IMR-90 (cell line): ENCODE data around the gene ZNF440. TPM values are rescaled to one million over a fixed set of nuclear protein-coding genes. Genes with fewer than 3 reads are reported as not detected.

Experiments
- ATAC-seq: fragments of 200-7000 bp; cut with Tn5 transposase; 2 replicates; pipeline ENCODE4 v1.9.1; 2020; ENCODE audit warnings: low read depth, mild to moderate bottlenecking, moderate library complexity
- Bru-seq: library from RNA; stranded (reverse); fragments of 400-500 nt; gene quantifications from one replicate; lab custom pipeline; 2021; lab: Mats Ljungman, UMichigan
- BruChase-seq, 2 experiments: library from RNA; stranded (reverse); fragments of 400-500 nt; gene quantifications; one replicate each; lab custom pipeline; 2021; lab: Mats Ljungman, UMichigan
- BruUV-seq: library from RNA; stranded (reverse); fragments of 400-500 nt; replicated peaks from 2 replicates; lab custom pipeline; 2021; lab: Mats Ljungman, UMichigan
- CTCF ChIA-PET: fragments of 300-600 bp; formaldehyde crosslinking; extraction: SDS; loops from one replicate; lab custom pipeline; 2021; ENCODE audit warnings: antibody characterized with exemption; lab: Yijun Ruan, JAX
- POLR2A ChIA-PET: fragments of 300-600 bp; sonication (Branson Sonifier 250); formaldehyde crosslinking; loops from one replicate; lab custom pipeline; 2022; ENCODE audit warnings: antibody characterized with exemption; ENCODE audit not compliant: unreplicated experiment; lab: Charles Lee
- DNase-seq: peaks from one replicate; pipeline ENCODE4 v3.0.0; 2013
- H2AFZ ChIP-seq: replicated peaks from 2 replicates; pipeline ENCODE3; 2013; ENCODE audit warnings: low read length, mild to moderate bottlenecking; ENCODE audit not compliant: poor library complexity
- H2AK5ac ChIP-seq: 2 replicates; pipeline ENCODE4 v1.6.1; 2013; ENCODE audit warnings: low read depth, low read length, inconsistent platforms
- H2AK9ac ChIP-seq: replicated peaks from 2 replicates; pipeline ENCODE3; 2013; ENCODE audit warnings: mild to moderate bottlenecking, low read depth, low read length, moderate library complexity; ENCODE audit not compliant: poor library complexity
- H2BK120ac ChIP-seq: 2 replicates; pipeline ENCODE4 v1.6.1; 2013; ENCODE audit warnings: low read depth, low read length, inconsistent platforms
- H2BK15ac ChIP-seq: 3 replicates; pipeline ENCODE4 v1.6.1; 2013; ENCODE audit warnings: low read depth, low read length, inconsistent platforms
- H2BK20ac ChIP-seq: 2 replicates; pipeline ENCODE4 v1.6.1; 2013; ENCODE audit warnings: low read depth, mild to moderate bottlenecking, inconsistent platforms, low read length, moderate library complexity
- H2BK5ac ChIP-seq: 2 replicates; pipeline ENCODE4 v1.6.1; 2013; ENCODE audit warnings: mild to moderate bottlenecking, low read depth, low read length, inconsistent platforms; ENCODE audit not compliant: poor library complexity, severe bottlenecking
- H3K14ac ChIP-seq: replicated peaks from 2 replicates; pipeline ENCODE4 v1.6.1; 2013; ENCODE audit warnings: low read depth, low read length, inconsistent platforms
- H3K18ac ChIP-seq: 2 replicates; pipeline ENCODE4 v1.6.1; 2013; ENCODE audit warnings: low read depth, low read length, control low read depth
- H3K23ac ChIP-seq: 2 replicates; pipeline ENCODE4 v1.6.1; 2013; ENCODE audit warnings: low read depth, low read length, inconsistent platforms
- H3K27ac ChIP-seq: 2 replicates; pipeline ENCODE4 v1.5.1; 2013; ENCODE audit warnings: mild to moderate bottlenecking, control low read depth, low read length; ENCODE audit not compliant: insufficient read depth
- H3K27me3 ChIP-seq: 2 replicates; pipeline ENCODE4 v1.6.1; 2013; ENCODE audit warnings: low read length; ENCODE audit not compliant: control insufficient read depth, insufficient read depth
- H3K36me3 ChIP-seq: 2 replicates; pipeline ENCODE4 v1.6.1; 2013; ENCODE audit warnings: low read length, mixed read lengths; ENCODE audit not compliant: control insufficient read depth, insufficient read depth
- H3K4ac ChIP-seq: 2 replicates; pipeline ENCODE4 v1.6.1; 2013; ENCODE audit warnings: low read depth, low read length, inconsistent platforms
- H3K4me1 ChIP-seq: 2 replicates; pipeline ENCODE4 v1.6.1; 2013; ENCODE audit warnings: low read length, mixed read lengths; ENCODE audit not compliant: control insufficient read depth, insufficient read depth
- H3K4me2 ChIP-seq: 2 replicates; pipeline ENCODE4 v1.6.1; 2013; ENCODE audit warnings: low read depth, mild to moderate bottlenecking, control low read depth, low read length, moderate library complexity
- H3K4me3 ChIP-seq: 2 replicates; pipeline ENCODE4 v1.5.1; 2013; ENCODE audit warnings: low read depth, mild to moderate bottlenecking, control low read depth, low read length, moderate library complexity; ENCODE audit not compliant: insufficient read depth
- H3K56ac ChIP-seq: 2 replicates; pipeline ENCODE4 v1.6.1; 2013; ENCODE audit warnings: low read length, inconsistent platforms; ENCODE audit not compliant: insufficient read depth; ENCODE audit errors: extremely low read depth
- H3K79me1 ChIP-seq, 2 experiments: 2 replicates each; pipeline ENCODE4 v1.6.1; 2013; ENCODE audit warnings: low read length in 2 of 2, inconsistent platforms in 1 of 2, low read depth in 1 of 2
- H3K9ac ChIP-seq: 2 replicates; pipeline ENCODE4 v1.6.1; 2013; ENCODE audit warnings: low read depth, low read length, control low read depth
- H3K9me1 ChIP-seq: 2 replicates; pipeline ENCODE4 v1.6.1; 2013; ENCODE audit warnings: low read length, inconsistent platforms; ENCODE audit not compliant: insufficient read depth
- H3K9me3 ChIP-seq: 2 replicates; pipeline ENCODE4 v1.6.1; 2013; ENCODE audit warnings: low read length; ENCODE audit not compliant: control insufficient read depth, insufficient read depth
- H4K20me1 ChIP-seq: 2 replicates; pipeline ENCODE4 v1.6.1; 2013; ENCODE audit warnings: low read length, inconsistent platforms; ENCODE audit not compliant: insufficient read depth
- H4K5ac ChIP-seq: 2 replicates; pipeline ENCODE4 v1.6.1; 2013; ENCODE audit warnings: mild to moderate bottlenecking, low read depth, low read length, control low read depth
- H4K8ac ChIP-seq, 2 experiments: 2 replicates each; pipeline ENCODE4 v1.6.1; 2013; ENCODE audit warnings: low read depth in 2 of 2, low read length in 2 of 2, control low read depth in 1 of 2, inconsistent platforms in 1 of 2
- H4K91ac ChIP-seq: 2 replicates; pipeline ENCODE4 v1.6.1; 2013; ENCODE audit warnings: low read depth, low read length, inconsistent platforms; ENCODE audit not compliant: insufficient read depth
- BHLHE40 ChIP-seq: fragments of 150-350 bp; IDR thresholded peaks from 2 replicates; pipeline ENCODE4 v1.6.1; 2016; ENCODE audit warnings: mild to moderate bottlenecking, low read depth, low read length
- CEBPB ChIP-seq: IDR thresholded peaks from 2 replicates; pipeline ENCODE4 v1.6.1; 2012; ENCODE audit warnings: low read depth, low read length, improper control_type of control experiment
- CTCF ChIP-seq: conservative IDR thresholded peaks from 2 replicates; pipeline ENCODE4 v1.5.1; 2012; ENCODE audit warnings: mild to moderate bottlenecking, low read depth, low read length, improper control_type of control experiment
- ELK1 ChIP-seq: fragments of 150-350 bp; IDR thresholded peaks from 2 replicates; pipeline ENCODE4 v1.6.1; 2016; ENCODE audit warnings: low read depth, mild to moderate bottlenecking, low read length, moderate library complexity, borderline replicate concordance
- FOS ChIP-seq: fragments of 150-350 bp; IDR thresholded peaks from 2 replicates; pipeline ENCODE4 v1.6.1; 2016; ENCODE audit warnings: low read depth, low read length
- MAFK ChIP-seq: IDR thresholded peaks from 2 replicates; pipeline ENCODE4 v1.6.1; 2012; ENCODE audit warnings: low read depth, low read length, improper control_type of control experiment
- MAZ ChIP-seq: IDR thresholded peaks from 2 replicates; pipeline ENCODE4 v1.6.1; 2012; ENCODE audit warnings: low read depth, mild to moderate bottlenecking, low read length, improper control_type of control experiment, moderate library complexity, borderline replicate concordance
- NFE2L2 ChIP-seq: fragments of 150-350 bp; IDR thresholded peaks from 2 replicates; pipeline ENCODE4 v1.6.1; 2016; ENCODE audit warnings: low read depth, mild to moderate bottlenecking, low read length
- RAD21 ChIP-seq: IDR thresholded peaks from 2 replicates; pipeline ENCODE4 v1.6.1; 2012; ENCODE audit warnings: low read length, improper control_type of control experiment
- RCOR1 ChIP-seq: IDR thresholded peaks from 2 replicates; pipeline ENCODE4 v1.6.1; 2012; ENCODE audit warnings: mild to moderate bottlenecking, low read length, improper control_type of control experiment; ENCODE audit not compliant: insufficient replicate concordance
- USF2 ChIP-seq: fragments of 150-350 bp; IDR thresholded peaks from 2 replicates; pipeline ENCODE4 v1.6.1; 2017; ENCODE audit warnings: mild to moderate bottlenecking, antibody characterized with exemption, low read length, low read depth
- WGBS, 2 experiments: methylation state at CpG; one replicate each; pipeline versions ENCODE4 v1.1.5 to v1.1.7; 2013; ENCODE audit warnings: missing lambda C conversion rate in 2 of 2; ENCODE audit not compliant: insufficient read length in 1 of 2; ENCODE audit errors: extremely low coverage in 2 of 2; 5-methylcytosine and 5-hydroxymethylcytosine counted together
- dilution Hi-C: fragments of 300-500 bp; cut with HindIII; formaldehyde crosslinking; loops from one replicate; pipeline ENCODE4 v1.14.3; 2018; ENCODE audit warnings: low sequenced_read_pairs; ENCODE audit not compliant: unreplicated experiment
- in situ Hi-C: fragments of 300-500 bp; cut with MboI; formaldehyde crosslinking; loops from 3 replicates; pipeline ENCODE4 v1.14.3; 2019; ENCODE audit warnings: low sequenced_read_pairs, inconsistent platforms, mixed read lengths
- intact Hi-C: fragments of 100-400 bp; cut with micrococcal nuclease; formaldehyde crosslinking; loops from 2 replicates; pipeline ENCODE4 v1.10.0; 2022
- long read RNA-seq: library from polyadenylated mRNA; unstranded; transcript quantifications from one replicate; pipeline ENCODE4 v2.0.0, GENCODE V29; 2021; ENCODE audit not compliant: unreplicated experiment
- polyA plus RNA-seq, 3 experiments: library from polyadenylated mRNA; depleted of rRNA; stranded (reverse); fragments of >200 nt; gene quantifications; 2 replicates each; pipeline ENCODE4 v1.2.3, GENCODE V29; 2012; ENCODE audit warnings: low replicate concordance in 1 of 3
- total RNA-seq: library from RNA; depleted of rRNA; stranded (reverse); fragments of >200 nt; gene quantifications from 2 replicates; pipeline ENCODE4 v1.2.3, GENCODE V29; 2012; rRNA removed

ZNF440 gene
- 8.4 and 9.4 TPM in 2 replicates for total RNA-seq
- 1.7 and 2.8 TPM in 2 replicates for polyA plus RNA-seq (2012; rRNA removed)
- polyA plus RNA-seq (2012; cell fraction: cytosol; rRNA removed), result 0.33 and 0.77 TPM in 2 replicates
- polyA plus RNA-seq (2012; cell fraction: nucleus; rRNA removed; ENCODE audit: low replicate concordance), result 1.6 and 10.7 TPM in 2 replicates
- Bru-seq, nascent RNA, result percentile 78 among the genes with signal in this experiment
- percentile 95 among the genes with signal in this experiment for BruChase-seq, experiment 1, labeled RNA remaining after a 6-hour chase
- BruChase-seq, experiment 2, labeled RNA remaining after a 2-hour chase, result percentile 89 among the genes with signal in this experiment
- long read RNA-seq, result 0 reads

GRCh38 chr19:11814029-11814699, at the start of gene ZNF440:
Gene ZNF440, plus strand, starts transcription at chr19:11814273. Its CDS starts 175 bp downstream, at chr19:11814448.
- Histone ChIP-seq H3K27ac (peak within 1 kb of the TSS; percentile 89), H3K4me2 (peak within 1 kb of the TSS; percentile 94), H2AFZ (peak within 1 kb of the TSS; percentile 99), H2BK15ac (no peak within 1 kb of the TSS; the same call in 2 of the 3 replicates), H4K8ac (peak within 1 kb of the TSS in 1 of 2 experiments; percentile 92; a peak in 2 of 4 replicates), H3K56ac (peak within 1 kb of the TSS; percentile 37; the same call in 1 of the 2 replicates), H4K20me1 (no peaks in the 10 kb centered on the region), H4K5ac (peak within 1 kb of the TSS; percentile 53; the same call in 1 of the 2 replicates), H3K4me1 (no peaks in the 10 kb centered on the region), H3K9me1 (no peaks in the 10 kb centered on the region), H2BK120ac (0 out of 2 replicates have a peak within 1 kb of the TSS, but pooled peaks have one; percentile 76), H3K27me3 (no peaks in the 10 kb centered on the region), H3K18ac (peak within 1 kb of the TSS; percentile 49; the same call in 1 of the 2 replicates), H3K9me3 (peaks cover 5% of the 10 kb centered on the region; the same call in 1 of the 2 replicates), H3K9ac (peak within 1 kb of the TSS; percentile 90), H2AK5ac (no peak within 1 kb of the TSS), H2AK9ac (peak within 1 kb of the TSS; percentile 60), H3K36me3 (peaks cover 1% of the 10 kb centered on the region), H2BK20ac (no peak within 1 kb of the TSS), H3K79me1 (peaks cover 3 to 16% of the 10 kb centered on the region in 2 experiments; a peak in 3 of 4 replicates), H2BK5ac (peak within 1 kb of the TSS; percentile 83), H3K23ac (peak within 1 kb of the TSS; percentile 98), H3K14ac (peak within 1 kb of the TSS; percentile 100), H3K4me3 (peak within 1 kb of the TSS; percentile 86), H3K4ac (peak within 1 kb of the TSS; percentile 91), H4K91ac (peak within 1 kb of the TSS; percentile 79; the same call in 1 of the 2 replicates)
- DNase-seq (peak; percentile 92), ATAC-seq (peak; percentile 100)
- ChIA-PET CTCF (no interaction called here), POLR2A (no interaction called here)
- 1% methylated on average over 21 of the region's 55 CpGs; no CpG with 5 or more reads in 1 of the 2 experiments for WGBS, 2 experiments
- intact Hi-C loops, result loop anchor here (1.0 to 5.0 kb wide), 2 partner anchors 48 to 142 kb away; partner anchors contain the start of gene ZNF441
- BruUV-seq, result no TSS peak
- dilution Hi-C loops, result no loop called here
- in situ Hi-C loops, result no loop called here
- TF ChIP-seq ELK1 (no peak), NFE2L2 (no peak), CTCF (no peak), BHLHE40 (no peak), FOS (no peak), CEBPB (no peak), MAFK (no peak), USF2 (no peak), MAZ (peak; percentile 24; the same call in 1 of the 2 replicates), RCOR1 (no peak), RAD21 (0 out of 2 replicates have a peak, but pooled peaks have one; percentile 5)
